Caco-2 (cell line): ENCODE data around the gene GLYATL1. TPM values are rescaled to one million over a fixed set of nuclear protein-coding genes. Genes with fewer than 3 reads are reported as not detected.
"Not testable (repeated sequence)": the region's sequence is repeated elsewhere in the genome, so short reads cannot be mapped to it uniquely, and the experiment has no call there.

Experiments
- BruUV-seq: library from RNA; stranded (reverse); fragments of 400-500 nt; replicated peaks from 2 replicates; lab custom pipeline; 2021; lab: Mats Ljungman, UMichigan
- CTCF ChIA-PET: fragments of 300-600 bp; sonication (Branson Sonifier 250); formaldehyde crosslinking; loops from one replicate; lab custom pipeline; 2022; ENCODE audit warnings: antibody characterized with exemption; lab: Charles Lee
- POLR2A ChIA-PET: fragments of 300-600 bp; sonication (Branson Sonifier 250); formaldehyde crosslinking; loops from one replicate; lab custom pipeline; 2022; ENCODE audit warnings: antibody characterized with exemption; lab: Charles Lee
- DNase-seq, 2 experiments: peaks; one replicate each; pipeline versions ENCODE4 v3.0.0 to v3.0.0-alpha.2; 2020 to 2022
- H3K27me3 ChIP-seq: replicated peaks from 2 replicates; pipeline ENCODE4 v1.6.0; 2011; ENCODE audit warnings: low read length; ENCODE audit not compliant: control insufficient read depth, insufficient read depth
- H3K36me3 ChIP-seq: 2 replicates; pipeline ENCODE4 v1.5.1; 2011; ENCODE audit warnings: low read length; ENCODE audit not compliant: control insufficient read depth, insufficient read depth
- H3K4me1 ChIP-seq: fragments of 250-450 bp; sonication (Bioruptor Pico); 2 replicates; pipeline ENCODE4 v1.5.1; 2020; ENCODE audit warnings: mild to moderate bottlenecking
- H3K4me3 ChIP-seq: 2 replicates; pipeline ENCODE4 v1.5.1; 2011; ENCODE audit warnings: low read depth, mild to moderate bottlenecking, control low read depth, low read length
- H3K9me3 ChIP-seq: fragments of 250-450 bp; sonication (Bioruptor Pico); 2 replicates; pipeline ENCODE4 v1.5.1; 2020; ENCODE audit warnings: mild to moderate bottlenecking, moderate library complexity
- H3K27ac Mint-ChIP-seq: one replicate; pipeline ENCODE4 v1.8.0; 2022; ENCODE audit warnings: mixed read lengths; ENCODE audit not compliant: unreplicated experiment
- H3K27me3 Mint-ChIP-seq: one replicate; pipeline ENCODE4 v1.8.0; 2022; ENCODE audit warnings: mixed read lengths; ENCODE audit not compliant: insufficient read depth, unreplicated experiment
- H3K36me3 Mint-ChIP-seq: one replicate; pipeline ENCODE4 v1.8.0; 2022; ENCODE audit warnings: mild to moderate bottlenecking, mixed read lengths; ENCODE audit not compliant: insufficient read depth, unreplicated experiment
- H3K4me1 Mint-ChIP-seq: one replicate; pipeline ENCODE4 v1.8.0; 2022; ENCODE audit warnings: low read depth, mixed read lengths; ENCODE audit not compliant: unreplicated experiment
- H3K4me3 Mint-ChIP-seq: one replicate; pipeline ENCODE4 v1.8.0; 2022; ENCODE audit warnings: mild to moderate bottlenecking, moderate library complexity, mixed read lengths; ENCODE audit not compliant: unreplicated experiment
- H3K9me3 Mint-ChIP-seq: one replicate; pipeline ENCODE4 v1.8.0; 2022; ENCODE audit warnings: mixed read lengths; ENCODE audit not compliant: unreplicated experiment
- CTCF ChIP-seq, 2 experiments: fragments of 200-600 bp in 1 of 2; IDR thresholded peaks; 1 replicate in 1 of 2; 2 replicates in 1 of 2; pipeline versions ENCODE4 v1.5.1 to v1.8.0; 2011 to 2022; ENCODE audit warnings: antibody characterized with exemption in 1 of 2, control low read depth in 1 of 2, inconsistent platforms in 1 of 2, low read depth in 1 of 2, low read length in 1 of 2, mild to moderate bottlenecking in 1 of 2, moderate library complexity in 1 of 2; ENCODE audit not compliant: insufficient read depth in 1 of 2, severe bottlenecking in 1 of 2, unreplicated experiment in 1 of 2
- intact Hi-C: fragments of 100-400 bp; cut with micrococcal nuclease; formaldehyde crosslinking; loops from one replicate; pipeline ENCODE4 v1.10.0; 2022; ENCODE audit not compliant: unreplicated experiment
- total RNA-seq: library from RNA; stranded (reverse); gene quantifications from 2 replicates; pipeline ENCODE4 v1.2.3, GENCODE V29; 2022

The GLYATL1 gene
- total RNA-seq, 1 experiment from 2014 or later, result 4.0 TPM

GRCh38 chr11:58998480-58999290 is 59.4 kb downstream of the GLYATL1 start:
- Mint-ChIP-seq H3K9me3 (no peaks in the 10 kb centered on the region), H3K27ac (peak overlapping the region; percentile 92), H3K27me3 (no peaks in the 10 kb centered on the region), H3K4me3 (peak overlapping the region; percentile 53), H3K4me1 (peaks cover 18% of the 10 kb centered on the region), H3K36me3 (peaks cover 16% of the 10 kb centered on the region)
- Histone ChIP-seq H3K4me3 (no peak overlapping the region), H3K36me3 (no peaks in the 10 kb centered on the region), H3K4me1 (peaks cover 25% of the 10 kb centered on the region), H3K27me3 (no peaks in the 10 kb centered on the region), H3K9me3 (no peaks in the 10 kb centered on the region)
- intact Hi-C loops, result loop anchor here (1.0 to 2.0 kb wide), 3 partner anchors 54 to 71 kb away; no protein-coding TSS in a partner anchor
- CTCF ChIA-PET, result interaction anchor here (1.1 to 1.5 kb wide), 2 partner anchors 60 to 160 kb away, joined by 5 to 9 read pairs; no protein-coding TSS in a partner anchor
- peak; percentile 75 for DNase-seq
- POLR2A ChIA-PET, result interaction anchor here (0.6 to 0.9 kb wide), 2 partner anchors 72 to 118 kb away, joined by 3 read pairs; no protein-coding TSS in a partner anchor
- BruUV-seq, result no TSS peak
- TF ChIP-seq CTCF (IDR thresholded peaks at IDR 0.05; ENCODE audit: insufficient read depth in 1 of 2, low read depth in 1 of 2, low read length in 1 of 2, severe bottlenecking in 1 of 2, unreplicated experiment in 1 of 2), result no peak

- peak; percentile 70 to 72 for DNase-seq
- H3K36me3 ChIP-seq, result no peaks in the 10 kb centered on the region
- BruUV-seq, result no TSS peak
- H3K27me3 ChIP-seq, result no peaks in the 10 kb centered on the region
- no peaks in the 10 kb centered on the region for H3K9me3 ChIP-seq
- peaks cover 16% of the 10 kb centered on the region for H3K36me3 Mint-ChIP-seq
- no peaks in the 10 kb centered on the region for H3K27me3 Mint-ChIP-seq
- H3K4me3 Mint-ChIP-seq, result peak overlapping the region; percentile 53
- H3K4me1 ChIP-seq, result peaks cover 25% of the 10 kb centered on the region
- peak overlapping the region; percentile 92 for H3K27ac Mint-ChIP-seq
- H3K9me3 Mint-ChIP-seq, result no peaks in the 10 kb centered on the region
- CTCF ChIA-PET, result interaction anchor here (1.5 kb wide), 1 partner anchor 59 kb away, joined by 9 read pairs; no protein-coding TSS in a partner anchor
- no peak for TF ChIP-seq CTCF (IDR thresholded peaks at IDR 0.05; ENCODE audit: insufficient read depth in 1 of 2, low read depth in 1 of 2, low read length in 1 of 2, severe bottlenecking in 1 of 2, unreplicated experiment in 1 of 2)
- POLR2A ChIA-PET, result interaction anchor here (0.6 to 0.9 kb wide), 2 partner anchors 72 to 118 kb away, joined by 3 read pairs; no protein-coding TSS in a partner anchor
- H3K4me3 ChIP-seq, result no peak overlapping the region
- H3K4me1 Mint-ChIP-seq, result peaks cover 18% of the 10 kb centered on the region
- intact Hi-C loops, result loop anchor here (1.0 to 2.0 kb wide), 2 partner anchors 54 to 59 kb away; no protein-coding TSS in a partner anchor
Observed at GRCh38 chr11:58999291-58999680, 60.0 kb downstream of the GLYATL1 start.

- H3K4me1 Mint-ChIP-seq, result peaks cover 18% of the 10 kb centered on the region
- intact Hi-C loops, result no loop called here
- H3K4me3 Mint-ChIP-seq, result no peak overlapping the region
- H3K9me3 ChIP-seq, result no peaks in the 10 kb centered on the region
- ChIA-PET POLR2A (no interaction called here), CTCF (interaction anchor here (0.7 kb wide), 1 partner anchor 59 kb away, joined by 3 read pairs; no protein-coding TSS in a partner anchor)
- no TSS peak for BruUV-seq
- H3K27ac Mint-ChIP-seq, result peak overlapping the region; percentile 92
- H3K4me1 ChIP-seq, result peaks cover 25% of the 10 kb centered on the region
- no peak for TF ChIP-seq CTCF (IDR thresholded peaks at IDR 0.05; ENCODE audit: insufficient read depth in 1 of 2, low read depth in 1 of 2, low read length in 1 of 2, severe bottlenecking in 1 of 2, unreplicated experiment in 1 of 2)
- H3K27me3 Mint-ChIP-seq, result no peaks in the 10 kb centered on the region
- no peaks in the 10 kb centered on the region for H3K27me3 ChIP-seq
- no peaks in the 10 kb centered on the region for H3K36me3 ChIP-seq
- no peak overlapping the region for H3K4me3 ChIP-seq
- peaks cover 16% of the 10 kb centered on the region for H3K36me3 Mint-ChIP-seq
- H3K9me3 Mint-ChIP-seq, result no peaks in the 10 kb centered on the region
- DNase-seq, result no peak
Observed at GRCh38 chr11:59000003-59000402, 60.7 kb downstream of the GLYATL1 start.

GRCh38 chr11:59002006-59002405 is 62.7 kb downstream of the GLYATL1 start:
- H3K4me3 ChIP-seq, H3K9me3 Mint-ChIP-seq, H3K27me3 Mint-ChIP-seq, H3K36me3 ChIP-seq, H3K4me3 Mint-ChIP-seq, DNase-seq, H3K9me3 ChIP-seq, CTCF ChIA-PET, POLR2A ChIA-PET, intact Hi-C loops, H3K27me3 ChIP-seq, H3K27ac Mint-ChIP-seq, BruUV-seq: not testable (repeated sequence)
- H3K4me1 Mint-ChIP-seq, result peaks cover 18% of the 10 kb centered on the region
- peaks cover 25% of the 10 kb centered on the region for H3K4me1 ChIP-seq
- peaks cover 16% of the 10 kb centered on the region for H3K36me3 Mint-ChIP-seq
